HG03097 (cell line): ENCODE results near the gene E2F1.
"Not testable (repeated sequence)": the region's sequence is repeated elsewhere in the genome, so short reads cannot be mapped to it uniquely, and the experiment has no call there.

Experiments used
- ATAC-seq: cut with Tn5 transposase; IDR thresholded peaks from one replicate; pipeline ENCODE4 v1.9.1; 2021; ENCODE audit not compliant: unreplicated experiment, low FRiP score

E2F1 gene

GRCh38 chr20:33713865-33714367, 27.7 kb upstream of the E2F1 start:
- ATAC-seq: no peak

- no peak for ATAC-seq
Measured at GRCh38 chr20:33711446-33711738, 25.2 kb upstream of the E2F1 start.

GRCh38 chr20:33710681-33711445, 24.7 kb upstream of the E2F1 start:
- ATAC-seq: no peak

- ATAC-seq: no peak
Measured at GRCh38 chr20:33709905-33710541, 23.8 kb upstream of the E2F1 start.

- no peak for ATAC-seq
Measured at GRCh38 chr20:33709398-33709797, 23.2 kb upstream of the E2F1 start.

- no peak for ATAC-seq
Measured at GRCh38 chr20:33707668-33708067, 21.5 kb upstream of the E2F1 start.

GRCh38 chr20:33704197-33704924, 18.2 kb upstream of the E2F1 start:
- no peak for ATAC-seq

- no peak for ATAC-seq
Measured at GRCh38 chr20:33703498-33704137, 17.4 kb upstream of the E2F1 start.

GRCh38 chr20:33702861-33703260, 16.7 kb upstream of the E2F1 start:
- no peak for ATAC-seq

GRCh38 chr20:33701629-33702450, 15.7 kb upstream of the E2F1 start:
- no peak for ATAC-seq

GRCh38 chr20:33700696-33701441, 14.7 kb upstream of the E2F1 start:
- ATAC-seq: not testable (repeated sequence)

GRCh38 chr20:33698966-33699365, 12.8 kb upstream of the E2F1 start:
- not testable (repeated sequence) for ATAC-seq

GRCh38 chr20:33697129-33697528, 10.9 kb upstream of the E2F1 start:
- no peak for ATAC-seq

GRCh38 chr20:33696448-33696847, 10.3 kb upstream of the E2F1 start:
- ATAC-seq: no peak

- no peak for ATAC-seq
Measured at GRCh38 chr20:33694639-33695012, 8.4 kb upstream of the E2F1 start.

GRCh38 chr20:33693741-33694638, 7.8 kb upstream of the E2F1 start:
- ATAC-seq: no peak

- no peak for ATAC-seq
Measured at GRCh38 chr20:33693289-33693688, 7.1 kb upstream of the E2F1 start.

GRCh38 chr20:33689973-33690372, 3.8 kb upstream of the E2F1 start:
- no peak for ATAC-seq

- ATAC-seq: no peak
Measured at GRCh38 chr20:33689493-33689892, 3.3 kb upstream of the E2F1 start.
